Fibroblast of skin of scalp (primary cell): Measurements from ENCODE around the gene MACROD2.
A peak's percentile ranks its signal among the peaks of the same experiment; 100 is the strongest.

Experiments used
- DNase-seq: peaks from one replicate; pipeline ENCODE4 v3.0.0-alpha.2; 2013

Gene MACROD2

DNA sequence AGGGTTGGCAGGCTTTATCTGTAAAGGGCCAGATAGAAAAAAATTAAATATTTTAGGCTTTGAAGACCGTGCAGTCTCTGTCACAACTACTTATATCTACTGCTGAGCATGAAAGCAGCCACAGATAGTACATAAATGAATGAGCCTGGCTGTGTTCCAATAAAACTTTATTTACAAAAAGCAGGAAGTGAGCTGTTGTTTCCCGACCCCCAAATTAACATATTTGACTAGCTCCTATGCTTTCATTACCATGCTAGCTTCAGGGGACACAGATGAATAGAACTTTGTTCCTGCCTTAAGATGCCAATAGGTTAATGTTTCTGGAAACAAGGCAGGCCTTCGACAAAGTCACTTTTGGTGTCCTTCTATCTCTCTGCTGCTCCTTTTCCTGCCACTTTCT, 1400.1 kb downstream of the MACROD2 start:
- no peak for DNase-seq

DNA sequence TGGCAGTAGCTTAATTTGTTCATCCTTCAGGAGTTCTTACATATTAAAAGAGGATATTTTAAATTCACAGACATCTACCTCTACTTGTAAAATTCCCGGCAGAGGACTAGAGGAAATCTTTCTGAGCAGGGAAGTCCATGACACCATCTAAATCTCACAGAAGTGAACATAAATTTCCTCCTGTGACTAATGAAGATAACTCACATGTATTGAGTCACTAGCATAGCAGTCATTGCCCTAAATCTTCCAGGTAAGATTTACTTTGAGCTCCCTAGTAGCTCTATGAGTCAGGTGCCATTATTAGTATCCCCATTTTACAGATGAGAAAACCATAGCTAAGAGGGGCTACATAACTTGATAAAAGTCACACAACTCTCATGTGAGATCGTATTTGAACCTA, 1400.7 kb downstream of the MACROD2 start:
- DNase-seq, result no peak

DNA sequence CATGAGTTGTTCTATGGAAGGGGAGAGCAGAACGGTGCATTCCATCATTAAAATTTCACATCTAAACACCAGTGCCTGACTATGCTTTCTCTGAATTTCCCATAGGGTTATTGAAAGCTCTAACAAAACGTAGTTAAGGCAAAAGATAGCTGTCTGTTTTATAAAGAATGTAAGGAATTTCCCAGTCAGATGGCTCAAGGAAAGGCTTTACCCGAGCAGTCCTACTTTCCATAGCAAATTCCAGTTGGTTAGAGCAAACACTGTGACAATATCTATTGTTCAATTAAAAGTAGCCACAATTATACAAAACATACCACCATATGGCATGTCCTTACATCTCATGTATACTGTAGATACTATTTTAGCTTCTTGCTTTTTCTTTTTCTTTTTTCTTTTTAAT, 1401.6 kb downstream of the MACROD2 start:
- DNase-seq, result peak; percentile 42

DNA sequence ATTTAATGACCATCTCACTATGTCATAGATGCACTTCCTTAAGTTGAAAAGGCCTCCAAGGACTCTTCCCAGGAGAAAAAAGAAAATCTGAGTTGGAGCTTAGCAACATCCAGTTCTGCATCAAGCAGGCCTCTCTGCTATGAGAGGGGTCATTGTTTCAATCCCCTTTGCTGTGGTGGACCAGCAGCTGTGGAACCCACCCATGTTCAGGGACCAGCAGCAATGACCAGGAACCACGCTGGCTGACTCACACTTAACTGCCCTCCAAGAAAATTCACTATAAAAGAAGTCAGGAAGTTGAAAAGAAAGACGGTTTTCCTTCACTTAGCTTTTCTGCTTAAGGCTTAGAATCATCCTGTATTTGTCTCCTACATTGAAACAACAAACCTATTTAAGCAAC, 1404.5 kb downstream of the MACROD2 start:
- DNase-seq, result no peak

DNA sequence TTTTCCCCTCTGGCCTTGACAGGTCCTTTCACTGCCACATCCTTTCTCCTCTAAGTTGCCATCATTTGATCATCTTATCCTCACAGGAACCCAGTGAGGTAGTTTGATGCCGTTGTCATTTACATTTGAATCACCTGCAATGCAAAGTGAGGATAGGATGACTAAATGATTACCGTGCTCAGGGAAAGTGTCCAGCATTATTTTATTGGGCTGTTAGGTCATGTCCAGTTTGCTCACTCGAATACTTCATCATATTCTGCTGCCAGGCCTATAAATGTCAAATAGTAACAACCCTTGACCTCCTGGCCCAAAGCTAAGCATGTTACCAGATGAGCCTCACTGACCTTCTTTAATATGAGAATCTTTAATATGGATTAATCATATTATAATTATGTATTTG, 1410.8 kb downstream of the MACROD2 start:
- DNase-seq, result no peak

DNA sequence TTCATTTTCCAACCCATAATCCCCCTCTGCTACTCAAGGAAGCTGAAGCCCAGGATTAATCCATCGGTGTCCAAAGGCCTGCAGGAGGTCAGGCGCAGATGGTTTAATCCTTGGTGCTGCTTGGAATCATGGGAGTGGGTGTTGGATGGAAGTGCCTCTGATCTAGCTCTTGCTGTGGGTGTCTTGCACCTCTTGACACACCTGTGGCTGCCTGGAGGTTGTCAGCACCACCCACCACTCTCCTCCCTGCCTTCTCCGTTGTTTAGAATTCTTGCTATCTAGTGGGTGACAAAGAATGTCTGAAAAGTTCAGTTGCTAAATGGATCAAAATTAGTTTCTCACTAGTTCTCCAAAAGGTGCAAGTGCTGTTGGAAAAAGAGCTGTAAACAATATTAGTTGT, 1416.5 kb downstream of the MACROD2 start:
- no peak for DNase-seq

DNA sequence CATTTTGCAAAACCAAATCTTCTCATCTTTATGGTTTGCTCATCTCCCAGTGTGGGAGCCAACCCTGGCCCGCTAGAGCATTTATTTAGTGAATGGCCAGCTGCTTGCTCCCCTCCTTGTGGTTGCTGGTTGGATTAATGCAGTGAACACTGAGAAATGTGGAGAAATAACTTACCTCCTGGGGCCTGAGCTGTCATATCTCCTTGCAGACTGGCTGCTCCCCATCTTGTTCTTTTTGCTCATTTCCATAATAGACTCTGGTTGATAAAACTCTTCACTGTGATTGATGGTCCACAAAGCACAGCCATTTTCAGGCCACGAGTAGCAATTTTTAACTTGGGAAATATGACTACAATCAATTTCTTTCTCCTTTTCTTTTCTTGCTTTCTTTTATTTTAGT, 1420.6 kb downstream of the MACROD2 start:
- no peak for DNase-seq

DNA sequence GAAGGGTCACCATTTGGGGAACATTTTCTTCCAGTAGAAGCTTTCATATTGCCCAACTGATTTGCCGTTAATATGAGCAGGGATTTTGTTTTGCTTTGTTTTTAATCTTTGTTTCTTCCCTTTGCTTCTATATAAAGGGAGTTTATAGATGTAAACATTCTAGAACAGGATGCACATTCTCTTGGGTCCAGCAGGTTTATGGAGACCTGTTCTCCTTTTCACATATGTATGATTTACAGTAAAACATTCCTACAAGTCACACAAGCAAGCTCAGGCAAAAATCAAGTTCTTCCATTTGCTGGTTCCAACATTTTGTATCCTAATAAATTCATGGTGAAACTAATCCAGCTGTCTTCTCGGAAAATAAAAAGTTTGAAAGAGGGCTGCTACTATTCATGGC, 1424.5 kb downstream of the MACROD2 start:
- DNase-seq, result no peak

DNA sequence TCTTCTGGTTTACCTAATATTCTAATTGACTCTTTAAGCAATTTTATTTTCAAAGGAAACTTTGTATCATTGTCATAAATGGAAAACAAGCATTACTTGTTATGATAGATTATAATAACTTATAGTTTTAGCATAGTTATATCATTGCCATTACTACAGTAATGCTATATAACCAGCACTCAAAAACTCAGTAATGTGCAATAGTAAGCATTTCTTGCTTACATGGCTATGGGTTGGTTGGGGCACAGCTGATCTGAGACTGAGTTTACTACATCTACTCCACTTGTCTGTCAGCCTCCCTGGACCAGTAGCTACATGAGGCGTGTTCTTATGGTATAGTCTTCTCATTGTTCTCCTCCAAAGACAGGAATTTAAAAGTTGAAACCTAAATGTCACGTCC, 1427.7 kb downstream of the MACROD2 start:
- DNase-seq, result no peak

DNA sequence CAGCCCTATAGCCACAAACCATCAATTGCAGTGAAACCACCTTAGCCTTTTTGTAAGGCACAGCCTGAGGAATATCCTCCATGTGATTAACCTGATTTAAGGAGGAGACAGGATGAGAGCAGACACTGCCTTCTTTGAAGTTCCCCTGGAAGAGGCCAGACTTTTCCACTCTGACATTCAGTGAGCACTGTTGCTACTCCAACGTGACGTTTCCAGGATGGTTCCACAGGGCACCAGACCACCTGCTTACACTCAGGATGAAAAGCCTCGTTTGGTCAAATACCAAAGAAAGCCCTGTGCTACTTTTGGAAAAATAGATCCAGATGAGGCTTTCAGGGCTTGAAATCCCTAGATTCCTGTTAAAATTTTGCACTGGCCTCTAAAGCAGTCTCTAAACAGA, 1444.2 kb downstream of the MACROD2 start:
- DNase-seq, result no peak

DNA sequence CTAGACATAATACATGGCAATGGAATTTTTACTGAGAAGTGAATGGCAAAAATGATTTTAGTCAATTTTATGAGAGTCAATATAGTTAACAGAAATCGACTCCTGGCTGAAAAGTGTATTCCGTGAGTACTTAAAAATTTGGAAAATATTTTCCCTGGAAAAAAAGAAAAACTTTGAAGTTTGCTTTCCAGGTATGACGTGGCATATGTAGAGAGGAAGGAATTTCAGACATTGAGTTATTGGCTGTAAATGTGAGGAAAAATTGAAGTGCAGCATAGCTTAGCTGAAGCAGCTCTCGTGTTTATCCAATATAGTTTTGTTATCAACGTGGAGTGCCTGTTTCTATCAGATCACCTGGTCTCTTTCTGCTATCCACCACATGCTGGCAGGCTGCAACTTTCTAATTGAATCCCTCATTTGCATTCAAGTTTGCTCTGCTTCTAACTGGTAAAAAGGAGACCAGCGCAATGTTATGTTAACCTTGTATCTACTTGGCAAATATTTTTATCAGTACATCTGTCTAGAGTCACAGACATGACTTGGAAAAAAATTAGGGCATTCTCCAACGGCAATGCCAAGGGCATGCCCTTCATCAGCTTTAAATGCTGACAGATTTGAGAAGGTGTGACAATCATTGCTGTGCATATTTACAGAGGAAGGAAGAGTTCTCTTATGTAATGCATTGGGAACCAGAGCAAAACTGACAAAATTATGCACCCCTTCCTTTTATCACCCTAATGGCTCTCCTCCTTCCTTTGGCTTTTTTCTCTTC, 1444.9 kb downstream of the MACROD2 start:
- no peak for DNase-seq

DNA sequence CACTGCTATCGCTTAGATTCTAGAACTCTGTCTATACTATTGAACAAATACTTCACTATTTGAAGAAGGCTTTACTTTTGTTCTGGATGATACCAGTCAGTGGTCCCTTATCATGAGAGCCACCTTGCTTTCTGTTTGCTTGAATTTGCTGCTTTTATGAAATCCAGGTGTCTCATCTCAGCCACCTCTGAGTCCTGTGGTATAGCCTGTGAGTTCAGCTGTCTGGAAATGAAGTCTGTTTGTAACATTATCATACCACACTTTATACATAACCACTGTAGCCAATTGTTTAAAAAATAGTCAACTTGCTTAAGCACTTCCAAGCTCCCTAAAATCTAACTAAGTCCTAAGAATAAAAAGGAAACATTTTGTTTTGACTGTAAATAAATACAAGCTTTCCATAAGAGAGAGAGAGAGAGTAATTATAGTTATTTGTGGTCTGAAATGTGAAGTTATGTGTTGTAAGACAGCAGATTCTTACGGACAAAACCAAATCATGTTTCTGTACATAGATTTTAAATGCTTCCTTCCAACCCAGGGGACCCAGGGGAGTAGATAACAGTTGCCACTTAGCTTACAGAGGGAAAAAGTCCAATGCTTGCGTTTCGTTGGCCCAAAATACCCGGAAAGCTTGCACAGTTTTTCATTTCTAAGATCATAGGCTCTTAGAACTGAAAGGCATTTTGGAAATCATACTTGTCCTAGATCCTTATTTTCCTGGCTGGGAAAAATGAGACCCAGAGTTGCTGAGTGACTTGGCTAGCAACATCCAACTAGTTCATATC, 1449.9 kb downstream of the MACROD2 start:
- DNase-seq, result no peak

DNA sequence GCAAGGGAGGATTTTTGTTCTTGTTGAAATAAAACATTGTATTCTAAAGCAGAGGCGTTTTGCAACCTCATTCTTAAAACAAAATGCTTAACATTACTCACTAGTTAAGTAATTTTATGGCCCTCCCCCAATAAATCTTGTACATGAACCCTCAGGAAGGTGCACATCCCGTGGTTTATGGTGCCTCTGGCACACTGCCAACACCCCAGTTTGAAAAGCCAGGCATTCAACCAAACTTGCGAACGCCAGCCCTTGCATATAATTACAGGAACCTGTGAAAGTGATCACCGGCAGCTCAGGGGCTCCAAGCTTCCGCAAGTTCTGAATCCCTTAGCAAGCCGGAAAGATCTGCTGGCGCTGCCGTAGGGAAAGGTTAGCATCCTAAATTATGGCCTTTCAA, 1451.1 kb downstream of the MACROD2 start:
- DNase-seq, result no peak

DNA sequence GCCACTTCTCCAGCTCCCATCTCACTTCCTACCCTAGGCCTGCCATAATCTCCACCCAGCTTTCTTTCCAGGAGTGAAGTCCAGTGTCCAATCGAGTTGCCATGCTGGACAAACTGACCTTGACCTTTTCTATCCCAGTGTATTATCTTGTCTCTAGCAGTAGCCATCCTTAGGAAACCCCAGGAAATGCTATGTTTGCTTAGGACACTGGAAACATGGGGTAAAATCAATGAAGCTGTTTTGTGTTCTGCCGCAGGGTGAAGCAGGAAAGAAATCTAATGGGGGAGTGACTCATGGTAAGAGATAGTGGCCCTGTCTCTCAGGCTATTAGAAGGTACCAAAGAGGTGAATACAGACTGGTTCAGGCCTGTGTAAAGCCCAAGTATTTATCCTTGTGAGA, 1452.2 kb downstream of the MACROD2 start:
- DNase-seq, result no peak

DNA sequence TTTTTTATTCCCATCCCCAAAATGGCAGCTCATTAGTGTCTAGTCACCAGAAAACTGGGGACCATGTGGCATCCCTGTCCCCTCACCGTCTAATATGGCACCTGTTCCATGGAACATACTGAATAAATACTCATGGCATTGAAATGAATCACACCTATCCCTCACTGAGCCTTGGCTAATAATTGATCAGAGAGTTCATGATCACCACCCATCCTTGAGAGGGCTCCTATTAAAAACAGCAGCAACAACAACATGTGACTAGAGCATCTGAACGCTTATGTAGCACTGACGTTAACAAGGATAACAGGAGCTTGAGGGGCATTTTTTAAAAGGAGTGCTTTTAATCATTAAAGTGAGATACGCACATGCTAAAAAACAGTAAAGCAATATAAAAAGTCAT, 1453.7 kb downstream of the MACROD2 start:
- DNase-seq, result no peak

DNA sequence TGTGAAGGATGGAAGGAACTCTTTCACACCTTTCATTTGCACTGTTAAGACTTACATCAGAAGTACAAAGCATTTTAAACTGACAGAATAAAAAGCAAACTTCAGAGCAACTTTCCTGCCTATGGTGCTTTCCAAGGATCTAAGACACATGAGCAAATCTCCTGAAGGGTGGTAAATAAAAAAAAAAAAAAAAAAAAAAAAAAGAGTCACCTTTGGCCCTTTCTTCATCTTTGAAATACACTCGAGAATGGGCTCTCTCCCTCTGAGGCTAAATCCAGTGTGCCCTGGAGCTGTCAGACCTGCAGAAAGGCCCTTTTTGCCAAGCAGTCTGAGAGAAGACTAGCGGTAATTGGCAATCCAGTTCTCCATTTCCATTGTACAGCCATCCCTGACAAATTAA, 1455.9 kb downstream of the MACROD2 start:
- DNase-seq, result no peak

DNA sequence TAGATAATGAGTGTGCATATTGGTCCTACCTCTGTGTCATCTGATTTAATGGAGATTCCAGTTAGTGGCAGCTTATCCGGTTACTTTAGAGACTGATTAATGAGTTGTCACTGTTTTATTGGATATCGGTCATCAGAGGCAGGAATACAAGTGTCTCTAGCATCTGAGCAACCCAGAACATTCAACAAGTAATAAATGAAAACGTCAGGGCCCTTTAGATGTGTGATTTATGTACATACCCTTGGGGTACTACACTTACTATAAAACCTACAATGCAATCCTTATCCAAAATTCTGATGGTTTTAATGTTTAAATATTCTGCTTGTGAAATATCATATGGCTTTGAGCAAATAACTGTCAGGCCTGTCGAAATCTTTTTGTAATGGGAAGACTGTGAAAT, 1460.0 kb downstream of the MACROD2 start:
- DNase-seq, result no peak

DNA sequence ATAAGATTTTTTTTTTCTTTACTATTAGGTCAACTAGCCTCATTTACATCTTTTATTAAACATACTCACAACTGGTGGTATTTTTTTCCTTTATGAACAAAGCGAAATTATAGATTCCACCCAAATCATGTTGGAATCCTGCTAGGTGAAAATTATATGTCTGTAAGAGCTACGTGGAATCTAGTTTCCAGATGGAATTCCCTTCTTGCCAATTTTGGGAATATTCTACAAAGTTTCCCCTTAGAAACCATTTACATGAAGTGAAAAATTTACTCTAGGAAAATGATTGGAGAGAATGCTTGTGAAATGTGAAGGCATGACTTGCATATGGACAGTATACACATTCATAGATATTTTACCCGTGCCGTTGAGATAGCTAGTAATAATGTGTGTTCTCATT, 1466.6 kb downstream of the MACROD2 start:
- DNase-seq, result no peak

DNA sequence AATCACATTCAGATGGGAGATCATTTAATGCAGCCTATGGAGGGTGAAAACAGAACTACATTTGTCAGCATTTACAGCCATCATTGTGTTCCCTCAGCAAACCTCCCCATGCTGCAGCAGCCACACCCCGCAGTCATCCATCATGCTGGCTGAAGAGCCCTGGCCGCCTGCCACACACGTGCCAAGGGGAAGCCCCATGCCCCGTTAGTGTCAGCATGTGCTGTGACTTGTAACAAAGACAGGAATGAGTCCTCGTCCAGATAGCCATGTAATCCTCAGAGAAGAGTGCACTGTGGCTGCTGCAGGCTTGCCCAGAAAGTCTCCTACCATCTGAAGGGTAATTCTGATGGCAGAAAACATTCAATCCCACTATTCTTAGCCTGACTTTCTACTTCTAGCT, 1480.2 kb downstream of the MACROD2 start:
- DNase-seq, result peak; percentile 40

DNA sequence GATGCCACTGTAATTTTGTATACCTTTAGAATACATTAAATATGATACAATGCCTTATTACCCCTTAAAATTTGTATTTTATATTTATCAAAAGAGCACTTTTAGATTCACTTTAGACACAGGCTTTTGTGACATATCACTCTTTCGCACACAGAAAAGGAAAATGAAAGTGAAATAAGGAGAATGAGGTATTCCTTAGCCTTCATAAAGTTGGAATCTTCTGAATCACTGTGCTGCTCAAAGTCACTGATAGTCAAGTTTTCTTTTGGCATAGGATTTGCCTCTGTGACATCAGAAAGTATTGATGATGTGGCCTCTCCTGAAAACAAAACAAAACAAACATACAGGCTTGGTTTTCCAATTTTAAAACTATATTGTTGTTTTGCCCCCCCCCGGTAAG, 1480.9 kb downstream of the MACROD2 start:
- DNase-seq, result no peak

DNA sequence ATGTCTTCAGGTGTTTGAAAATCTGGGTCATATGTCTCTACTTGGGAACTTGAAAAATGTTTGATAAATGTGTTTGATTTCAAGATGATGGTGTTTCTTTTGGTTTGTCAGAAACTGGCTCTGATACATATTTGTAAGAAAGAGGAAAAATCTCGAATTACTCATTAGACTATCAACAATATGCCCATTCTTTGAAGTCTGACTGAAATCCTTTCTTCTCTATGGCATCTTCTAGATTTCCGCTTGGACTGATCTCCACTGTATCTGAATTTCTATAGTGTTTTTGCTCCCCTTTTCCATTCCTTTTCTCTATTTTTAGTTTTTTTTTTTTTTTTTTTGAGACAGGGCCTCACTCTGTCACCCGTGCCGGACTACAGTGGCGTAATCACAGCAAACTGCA, 1481.5 kb downstream of the MACROD2 start:
- no peak for DNase-seq

DNA sequence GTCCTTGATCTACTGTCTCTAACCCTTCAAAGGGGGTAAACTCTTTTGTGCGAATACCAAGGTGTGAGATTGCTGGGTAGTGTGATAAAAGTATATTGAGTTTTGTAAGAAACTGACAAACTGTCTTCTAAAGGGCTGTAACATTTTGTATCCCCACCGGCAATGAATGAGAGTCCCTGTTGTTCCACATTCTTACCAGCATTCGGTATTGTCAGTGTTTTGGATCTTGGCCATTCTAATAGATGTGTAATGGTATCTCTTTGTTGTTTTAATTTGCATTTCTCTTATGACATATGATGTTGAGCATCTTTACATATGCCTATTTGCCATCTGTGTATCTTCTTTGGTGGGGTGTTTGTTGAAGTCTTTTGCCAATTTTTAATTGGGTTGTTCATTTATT, 1487.2 kb downstream of the MACROD2 start:
- DNase-seq, result no peak

DNA sequence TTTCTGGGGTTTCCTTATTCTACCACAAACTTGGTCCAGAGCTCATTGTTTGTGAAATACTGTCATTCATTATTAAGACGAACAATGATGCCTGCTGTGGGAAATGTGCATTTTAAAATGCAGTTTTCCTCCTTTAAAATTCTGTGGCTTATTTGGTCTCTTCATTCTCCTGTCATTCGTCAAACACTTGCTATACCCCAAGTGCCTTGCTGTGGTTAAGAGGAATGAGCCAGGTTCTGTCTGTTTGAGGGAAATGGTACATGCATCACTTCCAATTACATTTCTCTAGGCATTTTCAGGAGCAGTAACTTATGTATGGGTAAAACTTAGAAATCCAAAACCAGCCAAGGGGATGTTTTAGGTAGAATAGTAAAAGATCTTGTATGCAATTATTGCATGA, 1490.2 kb downstream of the MACROD2 start:
- no peak for DNase-seq

DNA sequence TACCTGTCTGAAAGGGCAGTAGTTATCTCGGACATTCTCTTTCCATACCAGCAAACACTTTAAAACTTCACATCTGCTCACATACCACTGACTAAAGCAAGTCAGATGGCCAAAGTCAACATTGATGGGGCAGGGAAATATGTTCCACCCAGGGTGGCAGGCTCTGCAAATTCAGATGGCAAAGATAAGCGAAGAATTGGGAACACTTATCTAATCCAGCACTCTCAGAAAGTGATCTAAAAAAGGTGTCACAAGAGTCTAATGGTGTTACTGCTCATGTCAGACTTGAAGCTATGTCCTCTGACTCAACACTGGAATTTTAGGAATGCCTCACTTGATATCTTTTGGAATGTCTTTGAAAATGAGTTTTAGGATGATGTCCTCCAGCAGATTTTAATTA, 1491.7 kb downstream of the MACROD2 start:
- peak; percentile 57 for DNase-seq
